Peyer's patch (tissue), 4 donors: ENCODE data around the gene PRDM15.

Experiments
- CTCF ChIP-seq, 6 experiments: fragments of 450-650 bp in 4 of 6; fragments of 200-600 bp in 2 of 6; sonication (generic) in 1 of 6; IDR thresholded peaks; one replicate each; pipeline ENCODE4 v1.5.1; 2017 to 2019; ENCODE audit warnings: antibody characterized with exemption in 6 of 6, mild to moderate bottlenecking in 3 of 6, moderate library complexity in 1 of 6
- POLR2A ChIP-seq, 2 donors: fragments of 450-650 bp; IDR thresholded peaks; one replicate each; pipeline ENCODE4 v1.5.1; 2017; ENCODE audit warnings: antibody characterized with exemption in 2 of 2, mild to moderate bottlenecking in 2 of 2, moderate library complexity in 2 of 2

GRCh38 chr21:41894922-41895557 is 15.9 kb upstream of the PRDM15 start:
- TF ChIP-seq CTCF (IDR thresholded peaks at IDR 0.05) (no peak), POLR2A (IDR thresholded peaks at IDR 0.05) (no peak)
